Adrenal gland (tissue), 12 donors: ENCODE results near the gene KIF22. TPM values are rescaled to one million over a fixed set of nuclear protein-coding genes. Genes with fewer than 3 reads are reported as not detected.
A peak's percentile ranks its signal among the peaks of the same experiment; 100 is the strongest.
"Not testable (repeated sequence)": the region's sequence is repeated elsewhere in the genome, so short reads cannot be mapped to it uniquely, and the experiment has no call there.

ENCODE experiments used
- DNase-seq, 7 donors: peaks; one replicate each; pipeline ENCODE4 v3.0.0-alpha.2; 2019 to 2020
- H3K27ac ChIP-seq, 5 donors: fragments of 200-600 bp; sonication (generic) in 4 of 5; 1 replicate in 3 of 5; 2 replicates in 2 of 5; pipeline versions ENCODE4 v1.5.1 to v1.8.0; 2016 to 2020; ENCODE audit warnings: mild to moderate bottlenecking in 1 of 5
- H3K27me3 ChIP-seq: fragments of 200-600 bp; 2 replicates; pipeline ENCODE4 v1.8.0; 2021
- H3K36me3 ChIP-seq, 2 donors: fragments of 200-600 bp; replicated peaks in 1 of 2; 1 replicate in 1 of 2; 2 replicates in 1 of 2; pipeline versions ENCODE4 v1.5.1 to v1.8.0; 2018 to 2022
- H3K4me1 ChIP-seq, 2 donors: fragments of 200-600 bp; replicated peaks in 1 of 2; 1 replicate in 1 of 2; 2 replicates in 1 of 2; pipeline versions ENCODE4 v1.5.1 to v1.8.0; 2018 to 2021
- H3K4me3 ChIP-seq, 4 donors: fragments of 200-600 bp; sonication (generic) in 3 of 4; one replicate each; pipeline ENCODE4 v1.5.1; 2016 to 2018
- H3K9me3 ChIP-seq, 3 donors: fragments of 200-600 bp; sonication (generic) in 1 of 3; replicated peaks in 1 of 3; 1 replicate in 2 of 3; 2 replicates in 1 of 3; pipeline versions ENCODE4 v1.5.1 to v1.8.0; 2016 to 2021
- POLR2A ChIP-seq, 2 donors: fragments of 450-650 bp; IDR thresholded peaks; one replicate each; pipeline ENCODE4 v1.6.1; 2017; ENCODE audit warnings: antibody characterized with exemption in 2 of 2, mild to moderate bottlenecking in 2 of 2, moderate library complexity in 1 of 2
- WGBS, 4 donors: extraction: QIAGEN DNeasy Blood & Tissue Kit in 2 of 4; methylation state at CpG; one replicate each; pipeline versions ENCODE4 v1.1.5 to v1.1.7; 2013 to 2017; 5-methylcytosine and 5-hydroxymethylcytosine counted together
- intact Hi-C, 2 donors: fragments of 100-400 bp; cut with DNase I; formaldehyde crosslinking; loops; one replicate each; pipeline versions ENCODE4 v1.14.1 to v1.15.0; 2022 to 2023
- polyA plus RNA-seq, 3 donors: library from polyadenylated mRNA; stranded (reverse); fragments of 200-250 nt in 2 of 3; fragments of 350-450 nt in 1 of 3; fragmentation: Illumina TruSeq in 1 of 3; extraction: RNeasy Lipid Tissue Mini Kit (QIAGEN cat#74804) in 1 of 3; gene quantifications; one replicate each; pipeline ENCODE4 v1.2.3, GENCODE V29; 2013 to 2014
- total RNA-seq, 9 donors: library from RNA; depleted of rRNA in 4 of 9; stranded (reverse); fragments of >200 nt in 4 of 9; fragments of 120-200 nt in 1 of 9; fragmentation: NEBNext Ultra II Directional in 1 of 9; extraction: Animal tissue kit (Norgen Biotek cat#: 25700) in 1 of 9; gene quantifications; one replicate each; pipeline versions ENCODE4 v1.1.0 to v1.2.4, GENCODE V29; 2013 to 2023
- TF ChIP-seq, protein P1 (sequence below), 6 experiments: fragments of 450-650 bp in 4 of 6; fragments of 200-600 bp in 2 of 6; sonication (generic) in 1 of 6; IDR thresholded peaks; 1 replicate in 5 of 6; 2 replicates in 1 of 6; pipeline versions ENCODE4 v1.5.1 to v1.8.0; 2016 to 2021; ENCODE audit warnings: antibody characterized with exemption in 6 of 6, mild to moderate bottlenecking in 2 of 6, moderate library complexity in 1 of 6
- donor health status: healthy with polysubstance abuse.
- donor health status: Bipolar disorder and iron deficiency.
- donor health status: DM: yes; HTN: yes; CAD: no.
- donor health status: DM: no; HTN: no; CAD: no.
- donor health status: DM: no; HTN: no; CAD: no.
- donor health status: DM: yes; HTN: yes; CAD: no.

The KIF22 gene
- total and polyA plus RNA-seq, 12 donors: 8.8 to 127 (median 19.7) TPM

DNA sequence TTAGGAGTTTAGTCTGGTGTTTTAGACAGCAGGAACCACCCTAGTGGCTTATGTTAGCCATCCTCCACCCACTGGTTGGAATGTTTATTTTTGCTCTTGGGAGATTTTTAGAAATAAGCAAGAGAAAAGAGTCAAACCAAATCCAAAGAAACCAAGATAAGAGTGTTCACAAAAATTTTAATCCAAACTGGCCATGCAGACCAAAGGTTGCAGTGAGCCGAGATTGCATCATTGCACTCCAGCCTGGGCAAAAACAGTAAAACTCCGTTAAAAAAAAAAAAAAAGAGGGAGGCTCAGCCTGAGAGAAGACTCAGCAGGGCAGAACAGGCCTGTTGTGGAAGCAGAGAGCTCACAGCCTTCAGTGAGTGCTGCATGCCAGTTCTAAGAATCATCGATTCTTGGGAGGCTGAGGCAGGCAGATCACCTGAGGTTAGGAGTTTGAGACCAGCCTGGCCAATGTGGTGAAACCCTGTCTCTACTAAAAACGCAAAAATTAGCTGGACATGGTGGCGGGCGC, 32.5 kb upstream of the KIF22 start:
- intact Hi-C loops: no loop called here
- H3K4me3 ChIP-seq: no peak overlapping the region
- TF ChIP-seq POLR2A (IDR thresholded peaks at IDR 0.05): no peak
- no peaks in the 10 kb centered on the region for H3K9me3 ChIP-seq
- WGBS, 4 donors: 54 to 66% (median 64%) methylated on average over 6 of the region's 6 CpGs
- peak in 3 of 7 donors; percentile 25 to 28 (median 28) for DNase-seq
- no peak overlapping the region for H3K27ac ChIP-seq
- no peaks in the 10 kb centered on the region for H3K4me1 ChIP-seq
- no peaks in the 10 kb centered on the region for H3K27me3 ChIP-seq
- H3K36me3 ChIP-seq: no peaks in the 10 kb centered on the region

DNA sequence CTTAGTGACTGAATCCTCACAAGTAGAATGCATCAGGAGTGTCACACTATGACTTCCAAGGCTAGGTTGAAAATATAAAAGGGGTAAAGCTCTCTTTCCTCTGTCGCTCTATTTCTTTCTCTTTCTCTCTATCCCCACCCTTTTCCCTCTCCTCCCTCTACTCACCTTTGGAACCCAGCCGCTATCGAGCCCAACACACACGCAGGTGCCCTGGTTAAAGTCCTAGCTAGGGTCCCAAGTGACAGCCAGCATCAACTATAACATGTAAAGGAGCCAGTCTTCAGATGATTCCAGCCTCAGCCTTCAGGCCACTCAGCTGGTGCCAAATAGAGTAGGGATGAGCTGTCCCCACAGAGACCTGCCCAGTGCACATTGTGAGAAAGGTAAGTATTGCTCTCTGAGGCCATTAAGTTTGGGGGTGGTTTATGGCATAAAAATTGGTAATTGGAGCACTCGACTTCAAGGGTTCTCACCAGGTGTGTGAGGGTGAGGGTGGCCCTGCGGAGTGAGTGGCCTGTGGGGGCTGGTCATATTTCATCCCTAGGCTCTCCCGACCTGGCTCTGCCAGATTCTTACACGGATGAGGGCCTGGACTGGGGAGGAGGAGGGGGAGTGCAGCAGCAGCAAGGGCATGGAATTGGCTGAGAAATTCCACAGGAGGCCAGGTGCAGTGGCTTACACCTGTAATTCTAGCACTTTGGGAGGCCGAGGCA, 29.8 kb upstream of the KIF22 start:
- WGBS, 4 donors: 76 to 83% (median 82%) methylated on average over 9 of the region's 9 CpGs
- Histone ChIP-seq H3K27me3 (no peaks in the 10 kb centered on the region), H3K27ac (no peak overlapping the region), H3K9me3 (no peaks in the 10 kb centered on the region), H3K4me3 (no peak overlapping the region), H3K36me3 (no peaks in the 10 kb centered on the region), H3K4me1 (no peaks in the 10 kb centered on the region)
- TF ChIP-seq, protein P1, sequence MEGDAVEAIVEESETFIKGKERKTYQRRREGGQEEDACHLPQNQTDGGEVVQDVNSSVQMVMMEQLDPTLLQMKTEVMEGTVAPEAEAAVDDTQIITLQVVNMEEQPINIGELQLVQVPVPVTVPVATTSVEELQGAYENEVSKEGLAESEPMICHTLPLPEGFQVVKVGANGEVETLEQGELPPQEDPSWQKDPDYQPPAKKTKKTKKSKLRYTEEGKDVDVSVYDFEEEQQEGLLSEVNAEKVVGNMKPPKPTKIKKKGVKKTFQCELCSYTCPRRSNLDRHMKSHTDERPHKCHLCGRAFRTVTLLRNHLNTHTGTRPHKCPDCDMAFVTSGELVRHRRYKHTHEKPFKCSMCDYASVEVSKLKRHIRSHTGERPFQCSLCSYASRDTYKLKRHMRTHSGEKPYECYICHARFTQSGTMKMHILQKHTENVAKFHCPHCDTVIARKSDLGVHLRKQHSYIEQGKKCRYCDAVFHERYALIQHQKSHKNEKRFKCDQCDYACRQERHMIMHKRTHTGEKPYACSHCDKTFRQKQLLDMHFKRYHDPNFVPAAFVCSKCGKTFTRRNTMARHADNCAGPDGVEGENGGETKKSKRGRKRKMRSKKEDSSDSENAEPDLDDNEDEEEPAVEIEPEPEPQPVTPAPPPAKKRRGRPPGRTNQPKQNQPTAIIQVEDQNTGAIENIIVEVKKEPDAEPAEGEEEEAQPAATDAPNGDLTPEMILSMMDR (IDR thresholded peaks at IDR 0.05): no peak
- TF ChIP-seq POLR2A (IDR thresholded peaks at IDR 0.05): no peak
- intact Hi-C loops: no loop called here
- DNase-seq: no peak

DNA sequence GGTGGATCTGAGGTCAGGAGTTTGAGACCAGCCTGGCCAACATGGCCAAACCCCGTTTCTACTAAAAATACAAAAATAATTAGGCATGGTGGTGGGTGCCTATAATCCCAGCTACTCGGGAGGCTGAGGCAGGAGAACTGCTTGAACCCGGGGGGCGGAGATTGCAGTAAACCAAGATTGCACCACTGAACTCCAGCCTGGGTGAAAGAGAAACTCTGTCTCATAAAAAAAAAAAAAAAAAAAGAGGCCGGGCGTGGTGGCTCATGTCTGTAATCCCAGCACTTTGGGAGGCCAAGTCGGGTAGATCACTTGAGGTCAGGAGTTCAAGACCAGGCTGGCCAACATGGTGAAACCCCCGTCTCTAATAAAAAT, 29.3 kb upstream of the KIF22 start:
- DNase-seq, H3K27me3 ChIP-seq, H3K27ac ChIP-seq, H3K4me3 ChIP-seq, H3K4me1 ChIP-seq, intact Hi-C loops, H3K9me3 ChIP-seq, H3K36me3 ChIP-seq: not testable (repeated sequence)
- WGBS, 4 donors: 73 to 86% (median 82%) methylated on average over 8 of the region's 8 CpGs

DNA sequence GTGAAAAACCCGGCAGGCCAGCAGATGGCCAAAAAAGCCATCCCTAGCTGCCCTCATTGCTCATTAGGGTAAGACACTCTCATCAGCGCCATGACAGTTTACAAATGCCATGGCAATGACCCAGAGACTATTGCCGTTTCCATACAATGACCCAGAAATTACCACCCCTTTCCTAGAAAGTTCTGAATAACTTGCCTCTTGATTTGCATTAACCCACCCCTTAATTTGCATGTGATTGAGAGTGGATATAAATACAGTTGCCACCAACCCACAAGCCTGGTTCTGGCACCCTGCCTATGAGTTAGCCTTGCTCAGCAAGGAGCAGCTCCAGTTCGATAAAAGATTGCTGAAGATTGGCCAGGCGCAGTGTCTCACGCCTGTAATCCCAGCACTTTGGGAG, 28.7 kb upstream of the KIF22 start:
- Histone ChIP-seq H3K9me3 (no peaks in the 10 kb centered on the region), H3K36me3 (no peaks in the 10 kb centered on the region), H3K4me1 (no peaks in the 10 kb centered on the region), H3K27me3 (no peaks in the 10 kb centered on the region), H3K4me3 (no peak overlapping the region), H3K27ac (no peak overlapping the region)
- DNase-seq: peak; percentile 33 to 73 (median 59)
- WGBS, 4 donors: 46 to 52% (median 50%) methylated on average over 3 to 6 of the region's 6 CpGs
- TF ChIP-seq, protein P1 (IDR thresholded peaks at IDR 0.05): no peak
- no peak for TF ChIP-seq POLR2A (IDR thresholded peaks at IDR 0.05)
- intact Hi-C loops: no loop called here

DNA sequence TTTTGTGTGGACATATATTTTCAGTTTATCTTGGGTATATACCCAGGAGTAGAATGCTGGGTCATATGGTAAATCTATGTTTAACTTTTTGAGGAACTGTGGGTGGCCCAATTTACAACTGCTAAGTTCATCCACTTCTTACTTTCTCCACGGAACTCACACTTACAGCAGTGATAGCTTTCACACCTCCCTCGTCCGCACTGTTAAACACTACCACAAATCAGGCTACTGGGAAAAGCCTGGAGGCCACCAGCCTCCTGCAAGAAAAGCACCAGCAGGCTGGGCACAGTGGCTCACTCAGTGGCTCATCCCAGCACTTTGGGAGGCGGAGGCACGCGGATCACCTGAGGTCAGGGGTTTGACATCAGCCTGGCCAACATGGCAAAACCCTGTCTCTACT, 27.2 kb upstream of the KIF22 start:
- no peaks in the 10 kb centered on the region for H3K9me3 ChIP-seq
- no peaks in the 10 kb centered on the region for H3K27me3 ChIP-seq
- no peak for DNase-seq
- H3K36me3 ChIP-seq: no peaks in the 10 kb centered on the region
- intact Hi-C loops: no loop called here
- 66 to 79% (median 75%) methylated on average over 6 of the region's 6 CpGs for WGBS, 4 donors
- H3K27ac ChIP-seq: no peak overlapping the region
- no peak for TF ChIP-seq POLR2A (IDR thresholded peaks at IDR 0.05)
- TF ChIP-seq, protein P1 (IDR thresholded peaks at IDR 0.05): no peak
- H3K4me1 ChIP-seq: no peaks in the 10 kb centered on the region
- H3K4me3 ChIP-seq: no peak overlapping the region
